CD4-positive, CD25-positive, alpha-beta regulatory T cell (primary cell): ENCODE results near the gene UGT2B28. TPM values are rescaled to one million over a fixed set of nuclear protein-coding genes. Genes with fewer than 3 reads are reported as not detected.
"Not testable (repeated sequence)": the region's sequence is repeated elsewhere in the genome, so short reads cannot be mapped to it uniquely, and the experiment has no call there.

Experiments
- ATAC-seq, 2 donors: fragments of 150-1000 bp; cut with Tn5 transposase; one replicate each; pipeline ENCODE4 v1.10.0; 2021; ENCODE audit warnings: low read depth in 2 of 2, moderate number of reproducible peaks in 2 of 2, moderate library complexity in 1 of 2
- DNase-seq, 3 donors: peaks; one replicate each; pipeline versions ENCODE4 v3.0.0 to v3.0.0-alpha.2; 2012 to 2022; ENCODE audit warnings: mixed read lengths in 1 of 3
- H3K27ac ChIP-seq: one replicate; pipeline ENCODE4 v1.7.0; 2013; ENCODE audit warnings: mild to moderate bottlenecking, low read length; ENCODE audit not compliant: insufficient read depth, poor library complexity, severe bottlenecking
- H3K27me3 ChIP-seq: one replicate; pipeline ENCODE4 v1.7.0; 2013; ENCODE audit warnings: low read length; ENCODE audit not compliant: control insufficient read depth, insufficient read depth
- H3K36me3 ChIP-seq: one replicate; pipeline ENCODE4 v1.7.0; 2013; ENCODE audit warnings: mild to moderate bottlenecking, low read length, moderate library complexity; ENCODE audit not compliant: control insufficient read depth, insufficient read depth
- H3K4me1 ChIP-seq: 2 replicates; pipeline ENCODE4 v1.7.0; 2013; ENCODE audit warnings: mild to moderate bottlenecking, low read length; ENCODE audit not compliant: insufficient read depth, control insufficient read depth, poor library complexity, severe bottlenecking
- H3K4me3 ChIP-seq: one replicate; pipeline ENCODE4 v1.7.0; 2013; ENCODE audit warnings: low read depth, mild to moderate bottlenecking, low read length, moderate library complexity
- H3K9me3 ChIP-seq, 2 experiments: 1 replicate in 1 of 2; 2 replicates in 1 of 2; pipeline ENCODE4 v1.7.0; 2013; ENCODE audit warnings: low read length in 2 of 2, mild to moderate bottlenecking in 1 of 2, moderate library complexity in 1 of 2; ENCODE audit not compliant: control insufficient read depth in 2 of 2
- H3K27ac Mint-ChIP-seq, 3 donors: one replicate each; pipeline ENCODE4 v1.8.0; 2020 to 2022; ENCODE audit warnings: mild to moderate bottlenecking in 3 of 3, mixed read lengths in 3 of 3, moderate library complexity in 2 of 3
- H3K27me3 Mint-ChIP-seq: one replicate; pipeline ENCODE4 v1.8.0; 2022; ENCODE audit warnings: mild to moderate bottlenecking, mixed read lengths
- H3K36me3 Mint-ChIP-seq: one replicate; pipeline ENCODE4 v1.8.0; 2020; ENCODE audit warnings: mixed read lengths
- H3K4me1 Mint-ChIP-seq, 4 donors: one replicate each; pipeline ENCODE4 v1.8.0; 2020 to 2022; ENCODE audit warnings: mixed read lengths in 4 of 4, mild to moderate bottlenecking in 1 of 4
- H3K4me3 Mint-ChIP-seq, 4 donors: one replicate each; pipeline ENCODE4 v1.8.0; 2020 to 2022; ENCODE audit warnings: mild to moderate bottlenecking in 4 of 4, mixed read lengths in 4 of 4, moderate library complexity in 3 of 4
- H3K9me3 Mint-ChIP-seq, 7 donors: one replicate each; pipeline ENCODE4 v1.8.0; 2020 to 2022; ENCODE audit warnings: mixed read lengths in 7 of 7, mild to moderate bottlenecking in 3 of 7, moderate library complexity in 2 of 7
- polyA plus RNA-seq, 4 donors: library from polyadenylated mRNA; unstranded; fragments of 300-500 nt; fragmentation: Illumina TruSeq; gene quantifications; one replicate each; pipeline ENCODE4 v1.2.3, GENCODE V29; 2021
- total RNA-seq: library from RNA; stranded (reverse); gene quantifications from one replicate; pipeline ENCODE4 v1.2.3, GENCODE V29; 2022

The UGT2B28 gene
- total RNA-seq (not detected), polyA plus RNA-seq (not detected)

DNA sequence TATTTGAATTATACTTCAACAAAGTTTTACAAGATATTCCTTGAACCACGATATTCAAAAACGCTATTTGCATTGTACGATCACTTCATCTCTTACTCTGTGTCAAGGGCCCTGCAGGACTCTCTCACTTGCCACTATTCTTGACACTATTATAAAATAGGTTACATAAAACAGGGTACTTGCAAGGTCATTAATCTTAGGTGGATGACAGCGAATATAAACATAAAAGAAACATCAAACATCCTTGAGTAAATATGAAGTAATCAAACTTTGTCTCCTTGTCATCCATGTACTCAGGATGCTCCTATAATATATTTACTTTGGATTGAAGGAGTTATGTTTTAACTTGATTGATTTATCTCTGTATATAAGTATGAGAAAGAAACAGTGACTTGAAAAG, at the start of gene UGT2B28:
UGT2B28 (plus strand) TSS at position 395 of the 400 bp plus-strand sequence. CDS start 26 bp downstream, outside the sequence.
- H3K4me1 Mint-ChIP-seq, H3K36me3 ChIP-seq, H3K27ac Mint-ChIP-seq, H3K27me3 Mint-ChIP-seq, H3K36me3 Mint-ChIP-seq, H3K9me3 Mint-ChIP-seq, H3K27me3 ChIP-seq, H3K4me1 ChIP-seq, H3K4me3 Mint-ChIP-seq, H3K4me3 ChIP-seq, ATAC-seq, H3K9me3 ChIP-seq, DNase-seq, H3K27ac ChIP-seq: not testable (repeated sequence)

DNA sequence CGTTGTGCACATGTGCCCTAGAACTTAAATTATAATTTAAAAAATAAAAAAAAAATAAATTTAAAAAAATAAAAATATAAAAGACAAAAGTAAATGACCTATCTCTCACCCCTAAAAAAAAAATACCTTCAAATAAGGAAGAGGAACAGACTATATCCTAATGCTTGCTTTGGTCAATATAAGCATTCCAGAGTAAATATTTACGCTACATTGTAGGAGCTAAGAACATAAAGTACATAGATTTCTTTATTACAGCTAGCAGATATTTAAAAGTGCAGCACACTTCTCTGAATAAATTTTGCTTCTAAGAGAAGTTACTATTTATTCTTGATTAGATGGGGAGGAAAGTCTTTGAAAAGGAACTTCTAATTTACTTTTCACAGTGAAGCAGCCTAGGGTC, 41.2 kb upstream of the UGT2B28 start:
- Mint-ChIP-seq H3K4me3 (no peak overlapping the region), H3K27ac (no peak overlapping the region), H3K36me3 (no peaks in the 10 kb centered on the region), H3K4me1 (no peaks in the 10 kb centered on the region), H3K27me3 (no peaks in the 10 kb centered on the region), H3K9me3 (peaks cover 0 to 14% (median 4%) of the 10 kb centered on the region in 7 donors)
- H3K27me3 ChIP-seq: no peaks in the 10 kb centered on the region
- ATAC-seq (no peak), DNase-seq (no peak)
- H3K27ac ChIP-seq: no peak overlapping the region
- no peak overlapping the region for H3K4me3 ChIP-seq
- no peaks in the 10 kb centered on the region for H3K4me1 ChIP-seq
- H3K9me3 ChIP-seq: no peaks in the 10 kb centered on the region
- H3K36me3 ChIP-seq: no peaks in the 10 kb centered on the region

DNA sequence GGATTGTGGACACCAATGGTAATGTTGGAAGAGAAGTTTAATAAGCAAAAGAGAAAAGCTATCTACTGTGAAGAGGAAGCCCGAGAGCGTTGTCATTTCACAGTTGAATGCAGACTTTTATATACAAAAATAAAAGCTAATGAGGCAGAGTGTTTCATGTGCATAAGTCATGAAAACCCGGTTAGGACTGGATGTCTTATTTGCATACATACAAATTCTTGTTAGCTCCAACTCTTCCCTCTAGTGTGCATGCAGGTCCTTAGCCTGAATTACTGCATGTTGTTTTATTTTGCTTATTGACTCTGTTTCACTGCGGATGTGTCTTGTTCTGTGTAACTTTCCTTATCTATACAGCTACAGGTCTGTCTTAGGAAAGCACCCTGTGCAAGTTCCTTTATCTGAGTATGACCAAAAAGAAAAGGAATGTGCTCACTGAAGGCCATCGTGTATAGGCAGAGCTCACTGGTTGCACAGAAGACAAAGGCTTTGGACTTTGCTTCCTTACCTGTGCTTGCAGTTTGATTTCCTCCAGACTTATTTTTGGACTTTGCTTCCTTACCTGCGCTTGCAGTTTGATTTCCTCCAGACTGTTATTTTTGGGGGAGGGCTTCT, 40.6 kb upstream of the UGT2B28 start:
- ATAC-seq: no peak
- H3K36me3 ChIP-seq: no peaks in the 10 kb centered on the region
- Mint-ChIP-seq H3K27ac (no peak overlapping the region), H3K27me3 (no peaks in the 10 kb centered on the region), H3K36me3 (no peaks in the 10 kb centered on the region), H3K9me3 (peaks cover 0 to 11% (median 4%) of the 10 kb centered on the region in 7 donors), H3K4me1 (no peaks in the 10 kb centered on the region), H3K4me3 (no peak overlapping the region)
- H3K27me3 ChIP-seq: no peaks in the 10 kb centered on the region
- H3K4me3 ChIP-seq: no peak overlapping the region
- DNase-seq: no peak
- no peaks in the 10 kb centered on the region for H3K4me1 ChIP-seq
- H3K9me3 ChIP-seq: no peaks in the 10 kb centered on the region
- H3K27ac ChIP-seq: no peak overlapping the region

DNA sequence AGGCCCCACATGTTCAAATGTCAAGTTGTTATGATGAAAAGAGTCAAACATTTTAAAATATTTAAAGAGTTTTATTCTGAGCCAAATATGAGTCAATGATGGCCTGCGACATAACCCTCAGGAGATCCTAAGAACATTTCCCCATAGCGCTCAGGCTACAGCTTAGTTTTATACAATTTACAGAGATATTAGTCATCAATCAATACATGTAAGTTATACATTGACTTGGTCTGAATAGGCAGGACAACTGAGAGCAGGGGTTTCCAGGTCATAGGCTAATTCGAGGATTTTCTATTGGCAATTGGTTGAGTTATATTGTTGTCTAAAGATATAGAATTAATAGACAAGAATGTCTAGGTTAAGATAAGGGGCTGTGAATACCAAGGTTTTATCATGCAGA, 39.5 kb upstream of the UGT2B28 start:
- H3K4me3 Mint-ChIP-seq, H3K4me3 ChIP-seq, H3K27ac ChIP-seq, H3K27ac Mint-ChIP-seq, H3K9me3 Mint-ChIP-seq, H3K36me3 ChIP-seq, H3K36me3 Mint-ChIP-seq, ATAC-seq, H3K27me3 ChIP-seq, DNase-seq, H3K4me1 ChIP-seq, H3K9me3 ChIP-seq, H3K27me3 Mint-ChIP-seq, H3K4me1 Mint-ChIP-seq: not testable (repeated sequence)

DNA sequence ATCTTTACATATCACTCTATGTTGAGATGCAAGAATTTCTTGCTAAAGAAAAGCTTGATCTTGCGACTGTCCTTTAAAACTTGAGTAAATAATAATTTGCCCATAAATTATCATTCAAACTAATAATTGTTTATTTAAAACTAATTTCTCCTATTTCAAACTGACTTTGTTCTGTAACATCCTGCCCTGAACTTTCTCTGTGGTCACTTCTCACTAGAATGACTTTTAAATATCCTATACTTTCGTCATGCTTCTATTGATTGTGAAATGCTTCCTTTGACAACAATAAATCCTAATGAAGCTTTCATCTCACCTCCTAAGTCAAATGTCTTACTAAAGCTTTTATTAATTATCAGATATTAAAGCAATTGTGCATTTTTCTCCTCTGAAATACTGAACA, 38.5 kb upstream of the UGT2B28 start:
- DNase-seq, H3K4me1 ChIP-seq: not testable (repeated sequence)

DNA sequence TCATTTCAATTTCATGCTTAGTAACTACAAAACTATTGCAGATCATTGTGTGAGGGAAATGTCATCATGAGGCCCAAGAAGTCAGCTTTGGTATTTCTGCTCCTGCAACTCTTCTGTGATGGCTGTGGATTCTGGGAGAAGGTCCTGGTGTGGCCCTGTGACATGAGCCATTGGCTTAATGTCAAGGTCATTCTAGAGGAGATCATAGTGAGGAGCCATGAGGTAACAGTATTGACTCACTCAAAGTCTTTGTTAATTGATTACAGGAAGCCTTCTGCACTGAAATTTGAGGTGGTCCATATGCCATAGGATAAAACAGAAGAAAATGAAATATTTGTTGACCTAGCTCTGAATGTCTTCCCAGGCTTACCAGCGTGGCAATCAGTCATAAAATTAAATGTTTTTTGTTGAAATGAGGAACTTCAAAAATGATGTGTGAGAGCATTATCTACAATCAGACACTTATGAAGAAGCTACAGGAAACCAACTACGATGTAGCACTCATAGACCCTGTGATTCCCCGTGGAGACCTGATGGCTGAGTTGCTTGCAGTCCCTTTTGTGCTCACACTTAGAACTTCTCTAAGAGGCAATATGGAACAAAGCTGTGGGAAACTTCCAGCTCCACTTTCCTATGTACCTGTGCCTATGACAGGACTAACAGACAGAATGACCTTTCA, 37.6 kb upstream of the UGT2B28 start:
- H3K27ac Mint-ChIP-seq, DNase-seq, H3K9me3 ChIP-seq, H3K27me3 ChIP-seq, ATAC-seq, H3K4me3 Mint-ChIP-seq, H3K36me3 Mint-ChIP-seq, H3K36me3 ChIP-seq, H3K27me3 Mint-ChIP-seq, H3K4me1 ChIP-seq, H3K27ac ChIP-seq, H3K4me3 ChIP-seq, H3K4me1 Mint-ChIP-seq: not testable (repeated sequence)
- H3K9me3 Mint-ChIP-seq: peaks cover 0 to 17% (median 5%) of the 10 kb centered on the region in 7 donors

More for the DNA sequence above, 38.5 kb upstream of the UGT2B28 start:
- not testable (repeated sequence) for H3K27me3 ChIP-seq, H3K4me1 Mint-ChIP-seq, H3K27ac ChIP-seq, ATAC-seq, H3K27me3 Mint-ChIP-seq, H3K9me3 ChIP-seq, H3K36me3 Mint-ChIP-seq, H3K27ac Mint-ChIP-seq, H3K4me3 ChIP-seq, H3K36me3 ChIP-seq, H3K4me3 Mint-ChIP-seq
- H3K9me3 Mint-ChIP-seq: peaks cover 0 to 16% (median 7%) of the 10 kb centered on the region in 7 donors

DNA sequence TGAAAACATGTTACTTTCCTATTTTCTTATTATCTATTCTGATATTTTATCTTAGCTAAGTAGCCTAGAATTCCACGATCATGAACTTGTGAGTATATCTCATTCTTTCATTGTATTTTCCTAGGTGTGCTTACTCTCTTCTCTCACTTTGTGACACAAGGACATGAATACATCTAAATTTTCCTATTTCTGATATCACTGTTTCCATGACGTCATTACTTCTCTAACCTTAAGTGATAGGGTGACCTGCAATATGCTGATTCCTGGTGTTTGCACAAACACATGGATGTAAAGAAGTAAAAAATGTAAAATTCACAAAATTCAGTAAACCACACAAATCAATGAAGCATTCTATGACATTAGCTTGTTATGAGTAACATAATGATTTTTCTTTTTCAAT, 29.4 kb upstream of the UGT2B28 start:
- H3K36me3 ChIP-seq, H3K9me3 ChIP-seq, DNase-seq, H3K4me3 ChIP-seq, H3K9me3 Mint-ChIP-seq, H3K36me3 Mint-ChIP-seq, H3K4me1 ChIP-seq, ATAC-seq, H3K4me3 Mint-ChIP-seq, H3K27ac ChIP-seq, H3K27ac Mint-ChIP-seq, H3K27me3 Mint-ChIP-seq, H3K27me3 ChIP-seq, H3K4me1 Mint-ChIP-seq: not testable (repeated sequence)

DNA sequence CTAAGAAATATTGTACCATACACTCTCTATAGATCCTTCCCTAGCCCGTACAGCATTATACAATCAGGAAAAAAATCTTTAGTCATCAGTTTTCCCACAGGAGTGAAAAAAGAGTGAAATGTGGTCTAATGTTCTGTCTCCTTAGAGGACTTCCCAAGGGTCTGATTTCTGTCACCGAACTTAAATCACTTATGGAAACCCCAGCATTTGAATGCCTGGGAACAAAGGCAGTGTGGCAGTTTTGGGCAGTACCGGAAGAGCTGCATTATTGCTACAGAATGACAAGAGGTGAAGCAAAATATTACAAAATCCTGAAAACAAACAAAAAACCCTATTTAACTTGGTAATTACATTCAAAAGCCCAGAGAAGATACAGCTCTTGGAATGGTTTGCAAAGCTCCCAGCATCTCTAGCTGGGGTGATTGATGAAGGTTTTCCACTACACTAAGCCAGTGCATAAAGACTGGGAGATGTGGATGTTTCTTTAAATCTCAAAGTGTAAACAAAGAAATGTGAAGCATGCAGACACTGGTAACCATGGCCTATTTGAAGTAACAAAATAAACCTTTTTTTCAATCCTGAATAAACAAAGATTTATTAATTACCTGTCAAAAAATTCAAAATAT, 27.0 kb upstream of the UGT2B28 start:
- not testable (repeated sequence) for H3K27ac ChIP-seq, H3K27me3 Mint-ChIP-seq, H3K9me3 Mint-ChIP-seq, H3K4me1 ChIP-seq, H3K4me3 Mint-ChIP-seq, ATAC-seq, H3K27me3 ChIP-seq, H3K36me3 Mint-ChIP-seq, DNase-seq, H3K9me3 ChIP-seq, H3K36me3 ChIP-seq, H3K4me3 ChIP-seq, H3K4me1 Mint-ChIP-seq
- peak overlapping the region in 1 of 3 donors; percentile 10 for H3K27ac Mint-ChIP-seq
